ENCODE measurements around the gene CACUL1. TPM values are rescaled to one million over a fixed set of nuclear protein-coding genes. Genes with fewer than 3 reads are reported as not detected.
A peak's percentile ranks its signal among the peaks of the same experiment; 100 is the strongest.

The CACUL1 gene
- total and polyA plus RNA-seq, 2 donors from 2014 or later, result 5.3 to 39.3 TPM

DNA sequence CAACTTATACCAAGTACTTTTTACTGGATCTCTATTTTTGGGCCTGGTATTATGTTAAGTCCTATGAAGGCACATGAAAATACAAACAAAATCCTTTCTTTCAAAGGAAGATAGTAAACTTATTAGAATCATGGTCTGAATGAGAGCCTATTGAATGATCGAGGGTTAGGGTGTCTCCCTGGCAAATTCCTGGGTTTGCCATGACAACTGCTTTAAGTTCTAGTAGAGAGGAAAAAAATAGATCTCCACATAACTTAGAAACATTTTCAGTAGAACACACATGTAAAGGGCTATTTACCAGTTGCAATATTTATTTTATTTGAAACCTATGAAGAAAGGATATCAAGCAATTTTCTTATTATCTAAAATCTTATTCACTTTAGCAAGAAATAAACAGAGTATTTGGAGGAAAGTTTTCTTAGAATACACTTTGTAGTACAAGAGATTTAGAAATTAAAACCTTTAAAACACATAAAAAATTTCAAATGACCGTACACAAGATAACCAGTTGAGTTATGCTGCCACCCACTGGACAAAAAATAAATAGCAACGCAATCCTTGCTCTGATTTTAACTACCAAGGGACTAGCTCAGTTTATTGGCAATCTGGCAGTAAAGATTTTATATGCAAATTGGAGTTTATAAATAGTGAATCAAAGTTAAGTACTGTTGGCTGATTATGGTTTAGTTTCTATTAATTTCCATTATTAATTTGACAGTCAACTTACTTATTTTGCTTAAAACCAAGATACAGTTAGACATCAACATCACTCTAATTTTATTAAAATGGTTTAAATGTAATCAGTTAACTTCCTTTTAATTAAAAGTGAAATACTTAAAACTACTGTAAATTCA is 33.9 kb downstream of the CACUL1 start:
- no peak overlapping the region for H3K27ac ChIP-seq (ENCODE audit: low read depth in 2 of 2, low read length in 2 of 2)
- DNase-seq, result peak in 3 of 5 donors; percentile 58 to 75 (median 73)
- H3K27me3 ChIP-seq (ENCODE audit: control insufficient read depth, insufficient read depth, low read length), result no peaks in the 10 kb centered on the region
- H3K9me3 ChIP-seq (ENCODE audit: control insufficient read depth in 2 of 3, insufficient read depth in 1 of 3, low read length in 3 of 3), result no peaks in the 10 kb centered on the region
- no peak overlapping the region for H3K9ac ChIP-seq (ENCODE audit: low read length in 3 of 3)
- no peak overlapping the region for H3K4me3 ChIP-seq (ENCODE audit: low read length in 3 of 3)
- peak; percentile 69 for TF ChIP-seq CTCF (IDR thresholded peaks at IDR 0.05; ENCODE audit: borderline replicate concordance, extremely low read depth, insufficient read depth)
- peaks cover 0 to under 1% (median 0%) of the 10 kb centered on the region in 3 donors for H3K4me1 ChIP-seq (ENCODE audit: control insufficient read depth in 2 of 3, insufficient read depth in 2 of 3, low read depth in 1 of 3, low read length in 3 of 3)
- no peaks in the 10 kb centered on the region for H3K36me3 ChIP-seq (ENCODE audit: control insufficient read depth in 2 of 3, insufficient read depth in 3 of 3, low read length in 3 of 3)
- FAIRE-seq, result peak; percentile 97
- intact Hi-C loops (cut with DNase I), result loop anchor here (5.0 kb wide), 1 partner anchor 154 kb away; no protein-coding TSS in a partner anchor

DNA sequence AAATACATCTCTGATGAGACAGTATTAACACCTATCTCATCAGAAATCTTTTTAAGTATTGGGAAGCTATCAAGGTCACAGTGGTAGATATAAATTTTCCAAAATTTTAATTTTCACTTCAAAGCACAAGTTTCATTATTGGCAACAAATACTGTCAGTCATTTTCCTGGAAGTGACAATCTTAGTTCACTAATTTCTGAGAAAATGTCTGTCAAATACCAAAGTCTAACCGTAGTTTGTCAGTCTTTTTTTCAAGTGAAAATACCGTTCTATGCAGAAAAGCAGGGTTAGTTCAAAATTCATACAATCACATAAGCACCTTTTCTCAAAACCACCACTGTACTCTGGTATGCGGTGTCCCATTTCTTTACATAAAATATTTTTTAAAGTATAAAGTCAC is 40.4 kb downstream of the CACUL1 start:
- no peak for TF ChIP-seq CTCF (IDR thresholded peaks at IDR 0.05; ENCODE audit: borderline replicate concordance, extremely low read depth, insufficient read depth)
- intact Hi-C loops (cut with DNase I), result no loop called here
- FAIRE-seq (no peak), DNase-seq (no peak)
- no peak overlapping the region for H3K4me3 ChIP-seq (ENCODE audit: low read length in 3 of 3)
- H3K27me3 ChIP-seq (ENCODE audit: control insufficient read depth, insufficient read depth, low read length), result no peaks in the 10 kb centered on the region
- no peaks in the 10 kb centered on the region for H3K36me3 ChIP-seq (ENCODE audit: control insufficient read depth in 2 of 3, insufficient read depth in 3 of 3, low read length in 3 of 3)
- H3K9me3 ChIP-seq (ENCODE audit: control insufficient read depth in 2 of 3, insufficient read depth in 1 of 3, low read length in 3 of 3), result no peaks in the 10 kb centered on the region
- H3K4me1 ChIP-seq (ENCODE audit: control insufficient read depth in 2 of 3, insufficient read depth in 2 of 3, low read depth in 1 of 3, low read length in 3 of 3), result no peaks in the 10 kb centered on the region
- no peak overlapping the region for H3K9ac ChIP-seq (ENCODE audit: low read length in 3 of 3)
- no peak overlapping the region for H3K27ac ChIP-seq (ENCODE audit: low read depth in 2 of 2, low read length in 2 of 2)

- intact Hi-C loops (cut with DNase I), result no loop called here
- H3K27ac ChIP-seq (ENCODE audit: low read depth in 2 of 2, low read length in 2 of 2), result no peak overlapping the region
- no peaks in the 10 kb centered on the region for H3K36me3 ChIP-seq (ENCODE audit: control insufficient read depth in 2 of 3, insufficient read depth in 3 of 3, low read length in 3 of 3)
- no peak for TF ChIP-seq CTCF (IDR thresholded peaks at IDR 0.05; ENCODE audit: borderline replicate concordance, extremely low read depth, insufficient read depth)
- no peaks in the 10 kb centered on the region for H3K27me3 ChIP-seq (ENCODE audit: control insufficient read depth, insufficient read depth, low read length)
- H3K4me3 ChIP-seq (ENCODE audit: low read length in 3 of 3), result no peak overlapping the region
- no peak for FAIRE-seq
- H3K9ac ChIP-seq (ENCODE audit: low read length in 3 of 3), result no peak overlapping the region
- no peaks in the 10 kb centered on the region for H3K4me1 ChIP-seq (ENCODE audit: control insufficient read depth in 2 of 3, insufficient read depth in 2 of 3, low read depth in 1 of 3, low read length in 3 of 3)
- DNase-seq, result no peak
- no peaks in the 10 kb centered on the region for H3K9me3 ChIP-seq (ENCODE audit: control insufficient read depth in 2 of 3, insufficient read depth in 1 of 3, low read length in 3 of 3)
Measured at GRCh38 chr10:118712930-118713634, 41.7 kb downstream of the CACUL1 start.
